ENCODE data around the gene SPAG6.

GRCh38 chr10:22322641-22323160 is 22.6 kb upstream of the SPAG6 start:
- TF ChIP-seq RFX5 (IDR thresholded peaks at IDR 0.05; ENCODE audit: low read depth, low read length) (no peak), BHLHE40 (IDR thresholded peaks at IDR 0.05; ENCODE audit: low read depth, low read length) (no peak), POLR2A (IDR thresholded peaks at IDR 0.05; ENCODE audit: low read depth, low read length) (no peak), MAZ (IDR thresholded peaks at IDR 0.05; ENCODE audit: borderline replicate concordance, low read depth, low read length) (no peak), RAD21 (IDR thresholded peaks at IDR 0.05; ENCODE audit: low read length) (no peak)
- TF ChIP-seq, protein P1, sequence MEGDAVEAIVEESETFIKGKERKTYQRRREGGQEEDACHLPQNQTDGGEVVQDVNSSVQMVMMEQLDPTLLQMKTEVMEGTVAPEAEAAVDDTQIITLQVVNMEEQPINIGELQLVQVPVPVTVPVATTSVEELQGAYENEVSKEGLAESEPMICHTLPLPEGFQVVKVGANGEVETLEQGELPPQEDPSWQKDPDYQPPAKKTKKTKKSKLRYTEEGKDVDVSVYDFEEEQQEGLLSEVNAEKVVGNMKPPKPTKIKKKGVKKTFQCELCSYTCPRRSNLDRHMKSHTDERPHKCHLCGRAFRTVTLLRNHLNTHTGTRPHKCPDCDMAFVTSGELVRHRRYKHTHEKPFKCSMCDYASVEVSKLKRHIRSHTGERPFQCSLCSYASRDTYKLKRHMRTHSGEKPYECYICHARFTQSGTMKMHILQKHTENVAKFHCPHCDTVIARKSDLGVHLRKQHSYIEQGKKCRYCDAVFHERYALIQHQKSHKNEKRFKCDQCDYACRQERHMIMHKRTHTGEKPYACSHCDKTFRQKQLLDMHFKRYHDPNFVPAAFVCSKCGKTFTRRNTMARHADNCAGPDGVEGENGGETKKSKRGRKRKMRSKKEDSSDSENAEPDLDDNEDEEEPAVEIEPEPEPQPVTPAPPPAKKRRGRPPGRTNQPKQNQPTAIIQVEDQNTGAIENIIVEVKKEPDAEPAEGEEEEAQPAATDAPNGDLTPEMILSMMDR (conservative IDR thresholded peaks at IDR 0.05; ENCODE audit: low read depth, low read length): no peak
- TF ChIP-seq, protein P2, sequence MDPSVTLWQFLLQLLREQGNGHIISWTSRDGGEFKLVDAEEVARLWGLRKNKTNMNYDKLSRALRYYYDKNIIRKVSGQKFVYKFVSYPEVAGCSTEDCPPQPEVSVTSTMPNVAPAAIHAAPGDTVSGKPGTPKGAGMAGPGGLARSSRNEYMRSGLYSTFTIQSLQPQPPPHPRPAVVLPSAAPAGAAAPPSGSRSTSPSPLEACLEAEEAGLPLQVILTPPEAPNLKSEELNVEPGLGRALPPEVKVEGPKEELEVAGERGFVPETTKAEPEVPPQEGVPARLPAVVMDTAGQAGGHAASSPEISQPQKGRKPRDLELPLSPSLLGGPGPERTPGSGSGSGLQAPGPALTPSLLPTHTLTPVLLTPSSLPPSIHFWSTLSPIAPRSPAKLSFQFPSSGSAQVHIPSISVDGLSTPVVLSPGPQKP (IDR thresholded peaks at IDR 0.05; ENCODE audit: borderline replicate concordance, low read depth, low read length): no peak
